Measurements from ENCODE around the gene COL3A1.

DNA sequence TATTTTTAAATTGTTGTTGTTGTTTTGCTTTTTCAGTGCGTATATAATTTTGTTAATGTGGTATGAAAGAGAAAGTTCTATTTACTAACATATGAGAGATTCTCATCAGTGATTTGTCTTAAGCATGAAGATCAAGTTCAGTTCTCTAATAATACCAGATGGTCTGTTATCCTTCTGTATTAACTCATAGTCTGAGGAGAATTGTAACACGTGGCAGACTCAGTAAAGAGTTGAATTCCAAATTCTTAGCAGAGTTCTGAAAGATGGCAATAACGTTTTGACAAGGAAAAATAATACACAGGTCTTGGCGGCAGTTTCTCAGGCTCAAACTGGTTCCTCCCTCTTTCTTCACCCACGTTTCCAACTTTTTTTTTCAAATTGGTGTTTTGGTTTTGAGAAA, 17.2 kb upstream of the COL3A1 start:
- TF ChIP-seq CTCF (IDR thresholded peaks at IDR 0.05; ENCODE audit: low read depth, low read length) (no peak), POLR2A (IDR thresholded peaks at IDR 0.05; ENCODE audit: extremely low read depth, insufficient read length) (no peak)
- TF ChIP-seq, protein P1, sequence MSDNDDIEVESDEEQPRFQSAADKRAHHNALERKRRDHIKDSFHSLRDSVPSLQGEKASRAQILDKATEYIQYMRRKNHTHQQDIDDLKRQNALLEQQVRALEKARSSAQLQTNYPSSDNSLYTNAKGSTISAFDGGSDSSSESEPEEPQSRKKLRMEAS (IDR thresholded peaks at IDR 0.05; ENCODE audit: low read depth, low read length): no peak

Data from NB4 (cell line).